Loucy (cell line): ENCODE results near the gene BCL11A.

Source experiments
- CTCF ChIP-seq: fragments of 200-600 bp; sonication (generic); conservative IDR thresholded peaks from 2 replicates; pipeline ENCODE4 v1.5.1; 2014; ENCODE audit warnings: mild to moderate bottlenecking, antibody characterized with exemption, low read length
- EZH2phosphoT487 ChIP-seq: fragments of 200-600 bp; IDR thresholded peaks from 2 replicates; pipeline ENCODE4 v1.6.1; 2018; ENCODE audit warnings: antibody characterized with exemption, mild to moderate bottlenecking, moderate library complexity, borderline replicate concordance

GRCh38 chr2:60520151-60520876, 33.1 kb downstream of the BCL11A start:
- TF ChIP-seq CTCF = no peak
- TF ChIP-seq EZH2phosphoT487 = no peak
